Cortex of kidney (tissue), 1 donor: ENCODE data around the gene RAD17.

Experiments used
- DNase-seq: peaks from one replicate; lab custom pipeline; 2025; lab: John Stamatoyannopoulos, UW

The RAD17 gene

DNA sequence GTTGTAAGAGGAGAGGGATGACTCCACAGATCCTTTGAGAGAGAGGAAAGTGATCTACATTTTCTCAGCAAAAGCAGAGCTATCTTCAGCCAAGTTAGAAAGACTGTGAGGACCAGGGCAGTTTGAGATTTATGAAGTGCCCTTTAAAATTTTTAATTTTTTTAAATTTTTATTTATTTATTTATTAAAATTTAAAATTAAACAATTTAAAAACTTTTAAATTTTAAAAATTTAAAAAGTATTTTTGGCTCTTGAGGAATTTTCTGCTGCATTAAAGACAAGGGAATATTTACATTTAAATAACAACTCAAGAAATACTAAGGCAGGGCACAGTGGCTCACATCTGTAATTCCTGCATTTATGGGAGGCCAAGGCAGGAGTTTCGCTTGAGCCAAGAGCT is 92.6 kb downstream of the RAD17 start:
- no peak for DNase-seq
